ENCODE measurements around the gene MAEA.

Gene MAEA

GRCh38 chr4:1340181-1340747 lies 50.6 kb downstream of the MAEA start:
- no peak overlapping the region for H3K4me3 ChIP-seq (replicated peaks; ENCODE audit: low read depth, low read length)
- no peak for DNase-seq (ENCODE audit: low read depth)
- no peak for TF ChIP-seq CTCF (IDR thresholded peaks at IDR 0.05; ENCODE audit: low read length, missing control alignments)

GRCh38 chr4:1340861-1341260 lies 51.2 kb downstream of the MAEA start:
- DNase-seq (ENCODE audit: low read depth) = no peak
- TF ChIP-seq CTCF (IDR thresholded peaks at IDR 0.05; ENCODE audit: low read length, missing control alignments) = no peak
- H3K4me3 ChIP-seq (replicated peaks; ENCODE audit: low read depth, low read length) = no peak overlapping the region

DNA sequence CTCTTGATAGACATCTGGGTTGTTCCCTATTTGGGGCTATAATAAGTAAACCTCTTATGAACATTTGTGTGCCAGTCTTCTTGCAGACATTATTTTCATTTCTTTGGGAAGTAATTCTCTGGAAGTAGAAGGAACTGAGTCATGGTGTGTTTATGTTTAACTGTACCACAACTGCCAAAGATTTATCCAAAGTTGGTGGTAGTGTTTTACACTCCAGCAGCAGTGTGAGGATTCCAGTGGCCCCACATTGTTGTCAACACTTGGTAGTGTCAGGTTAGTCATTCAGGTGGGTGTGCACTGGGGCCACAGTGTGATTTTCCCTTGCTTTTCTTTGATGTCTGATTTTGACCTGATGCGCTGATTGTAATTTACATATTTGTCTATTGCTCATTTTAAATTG lies 52.3 kb downstream of the MAEA start:
- no peak for TF ChIP-seq CTCF (IDR thresholded peaks at IDR 0.05; ENCODE audit: low read length, missing control alignments)
- no peak for DNase-seq (ENCODE audit: low read depth)
- H3K4me3 ChIP-seq (replicated peaks; ENCODE audit: low read depth, low read length) = no peak overlapping the region

- TF ChIP-seq CTCF (IDR thresholded peaks at IDR 0.05; ENCODE audit: low read length, missing control alignments) = no peak
- H3K4me3 ChIP-seq (replicated peaks; ENCODE audit: low read depth, low read length) = no peak overlapping the region
- DNase-seq (ENCODE audit: low read depth) = no peak
Observed at GRCh38 chr4:1344696-1345095, 55.0 kb downstream of the MAEA start.

DNA sequence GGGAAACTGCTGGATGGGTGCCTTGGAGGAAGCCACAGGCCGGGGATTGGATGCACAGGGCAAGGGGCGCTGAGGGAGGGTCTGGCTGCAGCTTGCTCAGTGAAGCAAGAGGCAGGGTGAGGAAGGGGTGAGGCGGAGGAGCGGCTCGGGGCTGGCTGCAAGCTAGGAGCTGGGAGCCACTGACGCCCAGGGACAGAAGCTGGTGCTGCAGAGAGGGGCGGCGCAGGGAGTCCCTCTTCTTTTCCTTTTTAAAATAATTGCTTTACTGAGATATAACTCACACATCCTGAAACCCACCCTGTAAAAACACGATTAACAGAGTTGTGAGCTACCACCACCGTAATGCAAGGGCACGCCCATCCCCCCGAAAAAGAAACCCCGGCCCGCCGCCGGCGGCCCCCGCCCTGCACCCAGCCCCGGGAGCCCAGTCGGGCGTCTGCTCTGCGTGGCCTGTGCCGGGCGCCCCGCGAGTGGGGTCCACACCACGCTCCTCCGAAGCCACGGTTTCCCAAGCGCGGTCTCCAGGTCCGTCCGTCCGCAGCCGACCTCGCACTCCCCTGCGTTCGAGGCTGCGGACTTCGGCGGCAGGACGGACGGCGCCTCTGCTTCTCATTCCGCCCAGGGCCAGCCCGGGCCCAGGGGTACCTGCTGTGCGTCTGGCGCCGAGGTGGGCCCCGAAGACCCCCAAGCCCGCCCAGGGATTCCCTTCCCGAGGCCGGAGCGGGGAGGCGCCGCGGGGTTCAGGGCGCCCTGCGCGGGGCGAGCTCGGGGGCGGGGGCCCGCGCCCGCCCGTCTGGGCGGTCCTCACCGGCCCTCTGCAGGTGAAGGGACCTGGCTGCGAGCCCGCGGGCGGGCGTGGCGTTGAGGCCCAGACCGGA lies 56.5 kb downstream of the MAEA start:
- peak; percentile 43 for TF ChIP-seq CTCF (IDR thresholded peaks at IDR 0.05; ENCODE audit: low read length, missing control alignments)
- DNase-seq (ENCODE audit: low read depth) = peak; percentile 57
- H3K4me3 ChIP-seq (replicated peaks; ENCODE audit: low read depth, low read length) = peak overlapping the region; percentile 75

- TF ChIP-seq CTCF (IDR thresholded peaks at IDR 0.05; ENCODE audit: low read length, missing control alignments) = no peak
- H3K4me3 ChIP-seq (replicated peaks; ENCODE audit: low read depth, low read length) = peak within 1 kb of the TSS; percentile 75
Observed at GRCh38 chr4:1346781-1347409, 57.2 kb downstream of the MAEA start, which contains the start of gene UVSSA. UVSSA (plus strand) TSS chr4:1347208; CDS start chr4:1348092, 884 bp downstream.

More at GRCh38 chr4:1346781-1347409, 57.2 kb downstream of the MAEA start, which contains the start of gene UVSSA:
- peak; percentile 100 for DNase-seq (ENCODE audit: low read depth)
